ENCODE data around the gene GSE1. TPM values are rescaled to one million over a fixed set of nuclear protein-coding genes. Genes with fewer than 3 reads are reported as not detected.

GSE1 gene
- total RNA-seq, 3 donors from 2014 or later: 52.3 to 105 (median 60.7) TPM

GRCh38 chr16:85646976-85647375, 33.9 kb downstream of the GSE1 start:
- Histone ChIP-seq H3K27me3 (no peaks in the 10 kb centered on the region), H3K36me3 (no peaks in the 10 kb centered on the region), H3K4me3 (no peak overlapping the region), H3K27ac (no peak overlapping the region), H3K4me1 (peaks cover 0 to 7% of the 10 kb centered on the region in 2 donors), H3K9me3 (no peaks in the 10 kb centered on the region)
- no peak for TF ChIP-seq POLR2A (IDR thresholded peaks at IDR 0.05)
- TF ChIP-seq, protein P1, sequence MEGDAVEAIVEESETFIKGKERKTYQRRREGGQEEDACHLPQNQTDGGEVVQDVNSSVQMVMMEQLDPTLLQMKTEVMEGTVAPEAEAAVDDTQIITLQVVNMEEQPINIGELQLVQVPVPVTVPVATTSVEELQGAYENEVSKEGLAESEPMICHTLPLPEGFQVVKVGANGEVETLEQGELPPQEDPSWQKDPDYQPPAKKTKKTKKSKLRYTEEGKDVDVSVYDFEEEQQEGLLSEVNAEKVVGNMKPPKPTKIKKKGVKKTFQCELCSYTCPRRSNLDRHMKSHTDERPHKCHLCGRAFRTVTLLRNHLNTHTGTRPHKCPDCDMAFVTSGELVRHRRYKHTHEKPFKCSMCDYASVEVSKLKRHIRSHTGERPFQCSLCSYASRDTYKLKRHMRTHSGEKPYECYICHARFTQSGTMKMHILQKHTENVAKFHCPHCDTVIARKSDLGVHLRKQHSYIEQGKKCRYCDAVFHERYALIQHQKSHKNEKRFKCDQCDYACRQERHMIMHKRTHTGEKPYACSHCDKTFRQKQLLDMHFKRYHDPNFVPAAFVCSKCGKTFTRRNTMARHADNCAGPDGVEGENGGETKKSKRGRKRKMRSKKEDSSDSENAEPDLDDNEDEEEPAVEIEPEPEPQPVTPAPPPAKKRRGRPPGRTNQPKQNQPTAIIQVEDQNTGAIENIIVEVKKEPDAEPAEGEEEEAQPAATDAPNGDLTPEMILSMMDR (IDR thresholded peaks at IDR 0.05): no peak
- TF ChIP-seq POLR2AphosphoS5 (IDR thresholded peaks at IDR 0.05): no peak
- no peak for DNase-seq (ENCODE audit: low spot score in 2 of 2)
- intact Hi-C loops (cut with DNase I; ENCODE audit: low total_unique reads): no loop called here

DNA sequence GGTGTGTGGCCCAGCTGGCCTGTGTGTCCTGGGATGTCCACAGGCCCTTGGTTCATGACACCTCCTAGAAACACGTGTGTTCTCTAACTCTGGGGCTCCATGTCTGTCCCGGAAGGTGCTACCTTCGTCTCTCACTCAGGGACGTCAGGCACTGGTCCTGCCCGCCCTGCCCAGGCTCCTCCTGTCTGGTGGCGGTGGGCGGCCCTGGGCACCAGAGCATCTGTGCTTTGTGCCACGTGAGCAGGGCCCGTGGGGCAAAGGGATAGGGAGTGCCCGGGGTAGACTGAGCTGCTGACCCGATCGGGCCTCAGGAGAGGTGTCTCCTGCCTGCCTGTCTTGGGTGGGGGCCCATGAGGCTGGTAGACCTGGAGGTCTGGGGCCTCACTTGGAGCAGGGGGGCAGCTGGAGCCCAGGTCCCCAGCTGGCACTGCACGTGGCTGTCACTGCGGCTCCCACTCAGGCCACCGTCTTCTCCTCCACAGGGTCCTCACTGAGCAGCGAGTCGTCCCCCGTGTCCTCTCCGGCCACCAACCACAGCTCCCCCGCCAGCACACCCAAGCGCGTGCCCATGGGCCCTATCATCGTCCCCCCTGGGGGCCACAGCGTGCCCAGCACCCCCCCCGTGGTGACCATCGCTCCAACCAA, 35.1 kb downstream of the GSE1 start:
- intact Hi-C loops (cut with DNase I; ENCODE audit: low total_unique reads): no loop called here
- H3K4me1 ChIP-seq: peaks cover 0 to 7% of the 10 kb centered on the region in 2 donors
- DNase-seq (ENCODE audit: low spot score in 2 of 2): no peak

DNA sequence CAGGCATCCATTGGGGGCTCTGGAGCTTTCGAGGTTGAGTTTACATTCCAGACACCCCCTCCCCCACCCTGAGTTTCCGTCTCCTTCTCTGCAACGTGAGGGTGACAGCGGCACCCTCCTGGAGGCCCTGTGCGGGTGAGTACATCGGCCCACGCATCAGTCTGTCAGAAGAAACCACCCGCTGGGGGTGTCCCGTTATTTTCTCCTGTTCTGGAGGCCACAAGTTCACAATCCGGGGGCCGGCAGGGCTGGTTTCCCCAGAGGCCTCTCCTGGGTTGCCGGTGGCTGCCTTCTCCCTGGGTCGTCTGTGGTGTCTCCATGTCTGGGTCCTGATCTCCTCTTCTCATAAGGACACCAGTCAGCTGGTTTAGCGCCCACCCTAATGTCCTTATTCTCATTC, 35.7 kb downstream of the GSE1 start:
- Histone ChIP-seq H3K27ac (no peak overlapping the region), H3K4me3 (no peak overlapping the region), H3K27me3 (no peaks in the 10 kb centered on the region), H3K4me1 (peaks cover 0 to 7% of the 10 kb centered on the region in 2 donors), H3K36me3 (no peaks in the 10 kb centered on the region), H3K9me3 (no peaks in the 10 kb centered on the region)
- no peak for TF ChIP-seq POLR2AphosphoS5 (IDR thresholded peaks at IDR 0.05)
- no peak for TF ChIP-seq POLR2A (IDR thresholded peaks at IDR 0.05)
- TF ChIP-seq, protein P1 (IDR thresholded peaks at IDR 0.05): no peak
- DNase-seq (ENCODE audit: low spot score in 2 of 2): no peak
- intact Hi-C loops (cut with DNase I; ENCODE audit: low total_unique reads): no loop called here

More for the DNA sequence above, 35.1 kb downstream of the GSE1 start:
- H3K27me3 ChIP-seq: no peaks in the 10 kb centered on the region
- H3K9me3 ChIP-seq: no peaks in the 10 kb centered on the region
- H3K4me3 ChIP-seq: no peak overlapping the region
- no peak overlapping the region for H3K27ac ChIP-seq
- no peaks in the 10 kb centered on the region for H3K36me3 ChIP-seq
- TF ChIP-seq, protein P1 (IDR thresholded peaks at IDR 0.05): no peak
- TF ChIP-seq POLR2AphosphoS5 (IDR thresholded peaks at IDR 0.05) (no peak), POLR2A (IDR thresholded peaks at IDR 0.05) (no peak)

DNA sequence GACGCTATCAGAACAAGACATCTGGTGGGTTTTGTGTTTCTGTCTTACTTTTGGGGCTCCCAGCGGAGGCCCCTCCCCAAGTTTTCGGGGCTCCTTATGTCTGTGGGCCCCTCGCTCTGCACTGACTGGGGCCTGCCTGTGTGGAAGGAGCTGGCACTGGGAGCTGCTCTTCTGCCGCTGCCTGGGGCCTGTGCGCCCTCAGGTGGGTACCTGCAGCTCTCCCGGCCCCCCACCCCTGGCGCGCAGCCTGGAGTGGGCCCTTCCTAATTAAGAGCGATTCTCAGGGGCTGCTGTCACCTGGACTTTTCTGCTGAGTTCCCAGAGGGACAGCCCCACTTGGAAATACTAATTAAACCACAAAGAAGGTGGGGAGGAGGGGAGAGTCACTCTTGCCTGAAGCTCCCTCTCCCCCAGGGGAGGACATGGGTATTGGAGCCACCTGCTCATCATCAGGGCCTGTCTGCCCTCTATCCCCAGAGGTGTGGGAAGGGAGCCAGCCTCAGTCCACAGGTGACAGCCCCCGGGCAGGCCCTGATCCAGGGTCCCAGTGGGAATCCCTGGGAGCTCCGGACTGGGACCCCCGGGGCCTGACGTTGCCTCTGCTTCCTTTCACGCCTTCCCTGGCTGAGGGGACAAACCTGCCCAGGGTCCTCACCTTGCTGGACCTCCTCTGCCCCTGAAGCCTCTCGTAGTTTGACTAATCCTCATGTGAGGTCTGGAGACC, 36.5 kb downstream of the GSE1 start:
- Histone ChIP-seq H3K9me3 (no peaks in the 10 kb centered on the region), H3K4me1 (peaks cover 0 to 7% of the 10 kb centered on the region in 2 donors), H3K27ac (peak overlapping the region in 1 of 2 donors; percentile 58), H3K36me3 (no peaks in the 10 kb centered on the region), H3K27me3 (no peaks in the 10 kb centered on the region), H3K4me3 (no peak overlapping the region)
- DNase-seq (ENCODE audit: low spot score in 2 of 2): no peak
- no peak for TF ChIP-seq POLR2AphosphoS5 (IDR thresholded peaks at IDR 0.05)
- no peak for TF ChIP-seq POLR2A (IDR thresholded peaks at IDR 0.05)
- TF ChIP-seq, protein P1 (IDR thresholded peaks at IDR 0.05): no peak
- intact Hi-C loops (cut with DNase I; ENCODE audit: low total_unique reads): loop anchor here (5.0 kb wide), 1 partner anchor 942 kb away; no protein-coding TSS in a partner anchor

Data from breast epithelium (tissue), 4 donors.